Sigmoid colon (tissue), 4 donors: ENCODE measurements around the gene FBXL16.

ENCODE experiments used
- EP300 ChIP-seq, 4 donors: sonication (generic); formaldehyde crosslinking; IDR thresholded peaks; one replicate each; pipeline ENCODE4 v1.6.1; 2017; ENCODE audit warnings: antibody characterized with exemption in 4 of 4
- POLR2A ChIP-seq, 2 donors: fragments of 450-650 bp; IDR thresholded peaks; one replicate each; pipeline ENCODE4 v1.6.1; 2016; ENCODE audit warnings: antibody characterized with exemption in 2 of 2, mild to moderate bottlenecking in 2 of 2, moderate library complexity in 2 of 2
- POLR2AphosphoS5 ChIP-seq, 4 donors: sonication (generic); formaldehyde crosslinking; IDR thresholded peaks; one replicate each; pipeline ENCODE4 v1.6.1; 2017; ENCODE audit warnings: antibody characterized with exemption in 4 of 4
- TF ChIP-seq, protein P1 (sequence below), 4 experiments: fragments of 450-650 bp in 3 of 4; fragments of 200-600 bp in 1 of 4; IDR thresholded peaks; one replicate each; pipeline ENCODE4 v1.5.1; 2016 to 2019; ENCODE audit warnings: antibody characterized with exemption in 4 of 4, mild to moderate bottlenecking in 3 of 4, moderate library complexity in 2 of 4

DNA sequence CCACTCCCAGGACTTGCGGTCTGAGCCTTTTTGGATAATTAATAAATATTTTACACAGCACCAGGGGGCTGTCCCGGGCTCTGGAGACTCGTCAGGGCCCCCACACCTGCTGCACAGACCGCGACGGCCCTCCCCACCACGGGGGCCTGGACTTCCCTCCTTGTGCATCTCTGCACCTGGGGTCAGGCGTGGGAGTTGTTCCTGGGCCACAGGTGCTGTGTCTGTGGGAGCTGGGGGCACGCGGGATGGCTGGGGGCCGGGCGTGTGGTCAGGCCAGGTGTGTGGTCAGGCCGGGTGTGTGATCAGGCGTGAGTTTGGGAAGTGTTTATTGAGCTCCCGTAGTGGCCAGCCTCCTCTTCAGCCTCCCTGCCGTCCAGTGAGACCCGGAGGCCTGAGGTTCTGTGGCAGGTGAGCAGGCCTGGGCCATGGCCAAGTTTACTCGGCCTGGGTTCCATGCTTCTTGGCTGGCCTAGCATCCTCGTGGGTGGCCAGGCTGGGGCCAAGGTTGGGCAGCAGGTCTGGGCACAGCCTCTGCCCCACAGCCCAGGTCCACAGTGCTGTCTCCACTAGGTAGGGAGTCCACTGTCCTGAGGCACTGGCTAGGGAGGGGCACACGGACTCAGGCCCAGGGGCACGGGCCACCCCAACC is 27.3 kb downstream of the FBXL16 start:
- TF ChIP-seq EP300 (IDR thresholded peaks at IDR 0.05), result no peak
- TF ChIP-seq POLR2A (IDR thresholded peaks at IDR 0.05), result no peak
- TF ChIP-seq, protein P1, sequence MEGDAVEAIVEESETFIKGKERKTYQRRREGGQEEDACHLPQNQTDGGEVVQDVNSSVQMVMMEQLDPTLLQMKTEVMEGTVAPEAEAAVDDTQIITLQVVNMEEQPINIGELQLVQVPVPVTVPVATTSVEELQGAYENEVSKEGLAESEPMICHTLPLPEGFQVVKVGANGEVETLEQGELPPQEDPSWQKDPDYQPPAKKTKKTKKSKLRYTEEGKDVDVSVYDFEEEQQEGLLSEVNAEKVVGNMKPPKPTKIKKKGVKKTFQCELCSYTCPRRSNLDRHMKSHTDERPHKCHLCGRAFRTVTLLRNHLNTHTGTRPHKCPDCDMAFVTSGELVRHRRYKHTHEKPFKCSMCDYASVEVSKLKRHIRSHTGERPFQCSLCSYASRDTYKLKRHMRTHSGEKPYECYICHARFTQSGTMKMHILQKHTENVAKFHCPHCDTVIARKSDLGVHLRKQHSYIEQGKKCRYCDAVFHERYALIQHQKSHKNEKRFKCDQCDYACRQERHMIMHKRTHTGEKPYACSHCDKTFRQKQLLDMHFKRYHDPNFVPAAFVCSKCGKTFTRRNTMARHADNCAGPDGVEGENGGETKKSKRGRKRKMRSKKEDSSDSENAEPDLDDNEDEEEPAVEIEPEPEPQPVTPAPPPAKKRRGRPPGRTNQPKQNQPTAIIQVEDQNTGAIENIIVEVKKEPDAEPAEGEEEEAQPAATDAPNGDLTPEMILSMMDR (IDR thresholded peaks at IDR 0.05), result no peak
- no peak for TF ChIP-seq POLR2AphosphoS5 (IDR thresholded peaks at IDR 0.05)
